Measurements from ENCODE around the gene RHBDD1.

RHBDD1 gene

DNA sequence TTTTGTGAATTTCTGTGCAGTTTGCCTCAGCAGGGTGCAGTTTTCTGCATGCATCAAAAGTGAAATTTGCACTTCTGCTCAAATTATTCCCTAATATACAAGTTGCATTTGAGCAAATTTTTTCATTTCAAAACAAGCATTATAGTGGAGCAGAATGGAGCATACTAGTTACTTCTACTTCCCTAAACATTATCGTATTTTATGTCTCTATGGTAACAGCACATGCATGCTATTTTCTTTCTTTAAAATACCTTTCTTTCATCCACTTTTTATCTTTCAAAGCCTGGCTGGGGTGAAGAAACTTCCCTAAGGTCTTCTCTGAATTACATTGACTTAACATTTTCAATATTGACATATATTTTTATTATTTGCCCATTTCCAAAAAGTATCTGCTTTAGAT is 11.2 kb downstream of the RHBDD1 start:
- DNase-seq = no peak

DNA sequence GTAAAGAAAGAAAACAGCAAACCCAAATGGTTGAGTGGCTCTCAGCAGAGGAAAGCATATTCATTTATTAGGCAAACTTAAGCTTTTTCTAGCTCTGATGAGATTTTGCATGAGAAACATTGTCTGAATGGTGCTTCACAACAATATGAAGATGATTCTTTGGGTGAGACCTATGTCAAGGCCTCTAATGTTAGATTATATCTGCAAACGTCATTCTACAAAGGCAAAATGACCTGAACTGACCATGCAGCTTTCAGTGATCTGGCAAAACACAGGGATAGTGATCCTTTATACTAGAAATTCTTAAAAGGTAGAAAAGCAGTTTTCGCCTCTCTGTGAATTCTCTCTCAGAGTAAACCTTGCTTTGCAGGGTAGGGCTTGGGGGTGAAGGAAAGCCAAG is 11.7 kb downstream of the RHBDD1 start:
- DNase-seq = no peak

DNA sequence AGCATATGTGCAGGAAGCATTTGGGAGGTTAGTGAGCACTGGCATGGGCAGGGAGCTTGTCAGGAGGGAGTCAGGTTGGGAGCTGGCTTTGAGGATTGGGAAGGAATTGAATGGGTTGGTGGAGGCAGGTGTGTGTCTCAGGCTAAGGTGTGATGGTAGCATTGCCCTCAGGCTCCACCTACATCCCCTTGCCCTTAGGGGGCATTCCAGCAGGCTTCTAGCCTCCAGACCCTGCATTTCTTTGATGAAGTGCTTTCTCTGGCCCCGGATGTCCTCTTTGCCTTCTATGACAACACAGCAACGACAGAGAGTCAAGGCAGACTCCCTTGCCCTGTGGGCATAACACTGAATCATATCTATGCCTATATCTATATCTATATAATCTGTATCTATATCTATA is 13.5 kb downstream of the RHBDD1 start:
- DNase-seq = no peak

DNA sequence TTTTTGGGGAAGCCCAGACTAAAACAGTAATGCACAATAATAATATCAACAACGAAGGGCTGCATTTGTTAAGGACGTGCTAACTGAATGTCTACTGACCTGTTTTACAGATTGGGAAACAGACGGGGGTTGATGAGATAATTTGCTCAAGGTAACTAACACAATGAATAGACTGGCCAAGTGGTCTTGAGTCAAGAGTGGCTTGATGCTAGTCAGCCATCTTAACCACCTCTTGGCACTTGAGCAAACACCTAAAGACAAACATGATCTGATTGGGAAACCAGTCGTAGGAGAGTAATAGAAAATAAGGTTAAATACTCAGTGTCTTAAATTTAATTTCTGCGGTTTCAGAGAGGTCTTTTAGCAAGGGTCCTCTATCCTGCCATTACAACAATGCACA is 14.2 kb downstream of the RHBDD1 start:
- no peak for DNase-seq

DNA sequence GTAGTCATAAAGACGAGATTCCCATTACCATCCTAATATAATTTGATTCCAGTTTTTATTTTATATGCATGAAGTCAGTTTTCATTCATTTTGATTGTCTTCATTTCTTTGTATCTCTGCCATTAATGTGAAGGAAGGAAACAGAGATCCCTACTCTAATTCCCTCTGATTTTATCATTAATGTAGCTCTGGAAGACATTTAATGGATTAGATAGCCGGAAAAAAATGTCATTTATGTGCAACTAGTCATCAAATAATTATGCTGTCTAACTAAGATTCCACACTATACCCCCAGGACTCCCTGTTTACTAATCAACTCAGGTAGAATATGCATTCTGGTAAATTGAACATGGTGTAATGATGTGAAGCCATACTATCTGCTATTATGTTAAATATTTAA is 19.9 kb downstream of the RHBDD1 start:
- DNase-seq = no peak

DNA sequence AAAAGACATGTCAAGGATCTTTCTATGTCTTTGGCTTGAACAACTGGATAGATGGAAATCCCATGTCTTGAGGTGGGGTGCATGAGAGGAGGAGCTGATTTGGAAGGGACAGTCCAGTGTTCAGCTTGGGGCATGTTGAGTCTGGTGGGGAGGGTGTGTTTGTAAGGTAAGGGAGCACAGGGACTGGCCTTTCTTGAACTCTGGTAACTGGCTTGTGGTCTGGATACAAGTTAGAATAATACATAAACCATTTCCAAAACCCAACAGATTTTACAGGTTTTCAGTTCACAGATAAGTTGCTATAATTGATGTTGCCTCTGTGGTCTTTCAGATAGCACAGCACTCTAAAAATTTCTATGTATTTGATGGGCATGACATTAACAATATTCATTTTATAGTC is 24.2 kb downstream of the RHBDD1 start:
- DNase-seq = no peak

DNA sequence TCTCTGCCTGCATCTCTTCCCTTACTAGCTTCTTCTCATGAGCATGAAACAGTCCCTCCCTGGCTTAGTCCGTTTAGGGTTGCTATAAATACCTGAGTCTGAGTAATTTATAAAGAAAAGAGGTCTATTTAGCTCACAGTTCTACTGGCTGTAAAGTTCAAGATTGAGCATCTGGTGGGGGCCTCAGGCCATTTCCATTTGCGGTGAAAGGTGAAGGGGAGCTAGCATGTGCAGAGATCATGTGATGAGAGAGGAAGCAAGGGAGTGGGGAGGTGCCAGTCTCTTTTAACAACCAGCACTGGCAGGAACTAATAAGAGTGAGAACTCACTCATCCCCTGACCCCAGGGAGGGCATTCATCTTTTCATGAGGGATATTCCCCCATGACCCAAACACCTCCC is 26.8 kb downstream of the RHBDD1 start:
- DNase-seq = no peak

DNA sequence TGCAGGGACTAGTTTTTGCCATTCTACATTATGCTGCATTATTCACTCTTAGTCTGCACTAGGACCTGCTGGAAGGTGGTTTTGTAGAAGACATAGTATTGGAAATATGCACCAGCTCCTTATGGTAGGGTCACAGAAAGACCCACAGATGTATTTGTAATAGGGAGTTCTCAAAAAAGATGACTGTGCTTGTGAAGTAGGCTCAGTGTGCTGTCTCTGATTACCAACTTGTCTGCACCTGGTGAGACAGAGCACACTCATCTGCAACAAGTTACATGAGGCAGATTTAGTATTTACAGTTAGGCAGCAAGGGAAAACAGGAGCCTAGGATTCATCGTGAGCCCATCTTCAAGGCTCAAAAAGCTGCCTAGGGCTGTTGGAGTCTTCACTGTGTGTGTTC is 29.4 kb downstream of the RHBDD1 start:
- DNase-seq = no peak

DNA sequence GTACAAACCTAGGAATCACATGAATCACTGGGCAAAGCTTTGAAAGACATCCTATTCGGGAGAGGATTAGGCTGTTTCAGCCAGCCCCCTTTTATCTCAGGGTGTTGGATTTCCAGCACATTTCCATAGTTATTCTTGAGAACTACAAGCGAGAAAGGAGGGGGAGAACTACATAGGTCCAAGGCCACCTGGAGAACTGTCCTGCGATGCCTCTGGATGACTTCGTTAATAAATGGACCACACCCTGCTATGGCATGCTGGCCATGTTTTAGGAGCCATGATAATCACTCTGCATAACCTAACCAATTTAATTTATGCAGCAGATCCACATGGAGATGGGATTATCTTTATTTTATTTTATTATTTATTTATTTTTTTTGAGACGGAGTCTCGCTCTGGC is 29.9 kb downstream of the RHBDD1 start:
- DNase-seq = no peak

DNA sequence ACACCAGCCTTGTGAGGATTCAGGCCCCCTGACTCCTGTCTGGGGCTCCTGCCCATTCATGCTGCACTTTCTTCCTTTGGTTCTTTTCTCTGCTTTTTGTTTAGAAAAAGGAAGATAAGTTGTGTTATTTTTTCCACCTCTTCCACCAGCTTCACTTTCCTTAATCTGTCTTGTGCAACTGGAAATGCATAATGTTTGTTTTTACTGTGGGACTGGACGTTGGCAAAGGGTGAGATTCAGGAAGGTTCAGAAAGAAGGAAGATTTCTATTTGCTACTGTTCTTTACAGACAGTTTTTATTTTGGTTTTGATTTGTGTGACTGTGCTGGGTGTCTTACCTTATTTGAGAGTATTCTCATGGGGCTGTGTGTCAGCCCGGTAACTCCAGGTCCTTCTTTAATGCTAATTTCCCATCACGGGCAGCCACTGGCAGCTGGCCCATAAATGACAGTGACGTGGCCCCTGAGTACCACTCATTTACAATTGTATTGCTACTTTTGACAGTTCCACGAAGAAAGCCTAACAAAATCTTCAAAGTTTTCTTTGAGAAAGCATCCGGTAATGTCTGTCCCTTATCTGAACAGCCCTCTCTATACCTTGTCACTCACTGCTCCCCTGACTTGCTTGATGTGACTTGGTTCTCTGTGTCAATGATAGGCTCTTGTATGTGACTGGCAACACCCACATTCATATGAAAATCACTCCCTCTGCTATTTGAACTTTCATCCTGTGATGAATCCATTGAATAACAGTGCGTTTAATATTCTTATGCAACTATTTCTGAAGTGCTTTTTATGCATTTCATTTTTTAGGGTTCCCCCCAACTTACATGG is 32.7 kb downstream of the RHBDD1 start:
- DNase-seq = no peak

DNA sequence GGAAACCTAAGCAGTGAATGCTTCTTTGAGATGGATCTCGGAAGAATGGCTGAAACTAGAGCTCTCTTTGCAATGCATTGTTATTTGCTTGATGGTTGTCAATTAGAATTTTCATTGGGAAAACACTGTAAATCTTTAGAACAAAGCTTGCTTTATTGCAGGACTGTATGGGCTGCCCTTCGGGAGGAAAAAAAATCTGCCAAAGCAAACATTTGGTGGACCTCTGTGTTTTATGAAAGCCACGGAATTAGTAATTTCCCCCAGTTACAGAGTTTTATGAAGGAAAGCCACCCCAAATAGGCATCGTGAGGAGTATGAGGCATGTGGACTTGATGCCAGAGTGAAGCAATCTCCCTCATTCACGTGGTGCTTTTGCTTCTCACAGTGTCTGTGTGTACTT is 33.5 kb downstream of the RHBDD1 start:
- no peak for DNase-seq

DNA sequence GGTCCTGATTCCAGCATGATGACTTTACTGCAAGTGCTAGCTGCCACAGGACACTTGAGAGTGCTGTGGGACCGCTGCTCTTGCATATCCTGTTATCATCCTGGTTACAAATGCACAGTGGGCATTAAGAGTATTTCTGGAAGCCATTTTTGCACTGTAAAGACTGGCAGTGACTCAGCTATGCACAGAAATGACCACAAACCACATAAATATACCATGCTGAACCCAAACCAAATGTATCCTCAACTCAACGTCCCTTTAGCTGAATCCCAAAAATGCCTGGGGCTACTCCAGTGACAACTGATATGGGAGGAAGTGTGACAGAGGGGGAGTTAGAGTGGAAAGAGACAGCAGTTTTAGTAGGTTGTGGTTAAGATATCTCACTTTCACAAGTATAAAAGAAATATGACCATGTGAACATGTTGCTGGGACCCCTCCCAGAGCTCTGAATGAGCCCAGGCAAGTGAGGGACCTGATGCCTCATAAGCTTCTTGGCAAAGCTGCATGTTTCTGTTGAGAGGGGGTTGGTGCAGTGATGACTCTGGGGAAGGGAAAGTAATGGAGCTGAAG is 37.3 kb downstream of the RHBDD1 start:
- DNase-seq = peak; percentile 11

DNA sequence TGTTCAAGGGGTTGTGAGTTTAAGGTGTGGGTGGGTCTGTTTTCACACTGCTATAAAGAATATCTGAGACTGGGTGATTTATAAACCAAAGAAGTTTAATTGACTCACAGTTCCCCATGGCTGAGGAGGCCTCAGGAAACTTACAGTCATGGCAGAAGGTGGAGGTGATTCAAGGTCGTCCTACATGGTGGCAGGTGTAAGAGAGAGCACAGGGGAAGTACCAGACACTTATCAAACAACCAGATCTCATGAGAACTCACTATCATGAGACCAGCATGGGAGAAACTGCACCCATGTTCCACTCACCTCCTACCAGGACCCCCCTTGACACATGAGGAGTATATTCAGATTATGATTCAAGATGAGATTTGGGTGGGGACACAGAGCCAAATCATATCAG is 38.0 kb downstream of the RHBDD1 start:
- DNase-seq = no peak

DNA sequence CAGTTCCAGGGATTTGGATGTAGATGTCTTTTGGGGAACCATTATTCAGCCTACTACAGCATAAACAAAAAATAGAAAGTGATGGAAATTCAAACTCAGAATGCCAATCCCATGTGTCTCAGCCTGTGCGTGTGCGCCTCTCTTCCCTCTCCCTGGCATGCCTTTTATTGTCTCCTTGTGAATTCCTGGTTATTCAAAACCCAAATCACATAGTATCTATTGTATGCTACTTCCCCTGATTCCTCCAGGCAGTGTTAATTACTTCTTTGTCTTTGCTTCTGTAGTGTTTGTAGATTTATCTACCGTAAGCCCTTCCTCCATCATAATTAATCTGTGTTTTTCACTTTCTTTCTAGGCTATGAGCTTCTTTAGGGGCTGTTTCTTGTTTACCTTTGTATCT is 38.9 kb downstream of the RHBDD1 start:
- DNase-seq = no peak

DNA sequence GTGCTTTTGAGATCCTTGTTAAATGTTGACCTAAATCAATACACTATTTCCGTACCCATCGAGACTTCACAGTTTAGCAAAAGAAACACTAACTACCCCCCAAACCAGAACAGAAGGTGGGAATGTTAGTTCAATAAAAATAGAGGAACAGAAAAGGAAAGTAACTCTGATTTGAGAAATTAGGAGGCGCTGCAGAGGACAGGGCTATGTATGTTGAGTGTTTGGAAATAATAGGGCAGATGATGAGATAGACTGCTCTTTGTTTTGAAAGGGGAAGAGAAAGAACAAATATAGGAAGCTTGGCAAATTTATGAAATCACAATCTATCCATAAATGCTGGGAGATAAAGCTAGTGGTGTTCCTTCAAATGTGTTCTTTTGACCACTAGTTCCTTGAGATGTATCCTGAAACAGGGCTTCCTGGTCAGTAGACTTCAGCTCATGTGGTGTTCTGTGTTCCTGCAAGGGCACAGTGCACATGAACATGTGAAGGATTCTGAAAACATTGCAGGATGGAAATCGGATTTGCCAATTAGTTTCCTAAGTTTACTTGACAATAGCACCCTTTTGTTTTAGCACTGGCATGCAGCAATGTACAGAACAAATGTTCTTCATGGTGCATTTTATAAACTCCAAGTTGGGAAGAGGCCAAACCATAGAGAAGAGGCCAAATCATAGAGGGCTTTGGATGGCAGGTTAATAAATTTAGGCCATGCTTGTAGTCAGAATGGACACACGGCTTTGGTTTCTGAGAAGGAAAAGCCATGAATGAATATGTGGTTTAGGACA is 39.8 kb downstream of the RHBDD1 start:
- no peak for DNase-seq

DNA sequence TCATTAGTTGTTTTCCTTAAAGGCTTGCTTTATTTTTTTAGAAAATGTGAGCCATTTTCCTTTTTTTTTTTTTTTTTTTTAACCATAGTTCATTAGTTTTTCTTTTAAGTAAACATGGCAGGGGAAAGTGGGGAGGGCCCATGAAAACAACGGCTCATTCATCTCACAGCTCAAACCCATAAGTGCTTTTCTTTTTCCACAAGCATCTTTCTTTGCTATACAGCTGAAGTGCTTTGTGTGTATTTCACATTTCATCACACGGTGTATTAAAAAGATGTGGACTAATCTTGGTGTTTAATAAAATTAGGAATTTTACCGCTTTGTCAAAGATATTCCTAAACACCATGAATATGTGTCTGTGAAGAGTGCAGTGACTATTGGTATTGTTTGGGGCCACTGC is 41.6 kb downstream of the RHBDD1 start:
- no peak for DNase-seq

DNA sequence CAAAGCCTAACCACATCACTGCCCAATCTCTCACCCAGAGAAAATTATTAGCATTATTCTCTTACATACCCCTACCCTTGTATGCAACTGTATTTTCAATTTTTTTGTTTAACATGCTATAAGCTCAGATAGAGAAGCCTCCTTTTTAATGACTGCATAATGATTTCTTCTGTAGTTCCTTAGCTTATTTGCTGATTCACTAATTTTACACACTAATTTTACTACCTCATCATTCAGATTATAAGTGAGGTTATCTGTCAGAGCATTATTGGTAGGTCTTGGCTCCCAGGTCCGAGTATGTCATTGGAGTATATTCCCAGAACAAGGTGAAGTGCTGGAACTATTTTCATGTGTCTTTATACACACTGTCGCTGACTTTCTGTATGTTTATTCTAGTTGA is 45.4 kb downstream of the RHBDD1 start:
- DNase-seq = no peak

DNA sequence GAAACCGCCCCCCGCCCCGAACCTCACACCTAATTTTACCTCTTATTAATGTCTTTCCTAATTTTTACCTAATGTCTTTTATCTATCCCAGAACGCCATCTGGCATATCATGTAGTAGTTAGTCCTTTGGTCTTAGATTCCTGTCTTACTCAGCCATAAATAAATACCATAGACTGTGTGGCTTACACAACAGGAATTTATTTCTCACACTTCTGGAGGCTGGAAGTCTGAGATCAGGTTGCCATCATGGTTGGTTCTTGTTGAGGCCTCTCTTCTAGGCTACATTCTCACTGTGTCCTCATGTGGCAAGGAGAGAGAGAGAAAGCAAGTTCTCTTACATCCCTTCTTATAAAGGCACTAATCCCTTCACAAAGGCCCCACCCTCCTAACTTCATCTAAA is 46.8 kb downstream of the RHBDD1 start:
- DNase-seq = no peak

DNA sequence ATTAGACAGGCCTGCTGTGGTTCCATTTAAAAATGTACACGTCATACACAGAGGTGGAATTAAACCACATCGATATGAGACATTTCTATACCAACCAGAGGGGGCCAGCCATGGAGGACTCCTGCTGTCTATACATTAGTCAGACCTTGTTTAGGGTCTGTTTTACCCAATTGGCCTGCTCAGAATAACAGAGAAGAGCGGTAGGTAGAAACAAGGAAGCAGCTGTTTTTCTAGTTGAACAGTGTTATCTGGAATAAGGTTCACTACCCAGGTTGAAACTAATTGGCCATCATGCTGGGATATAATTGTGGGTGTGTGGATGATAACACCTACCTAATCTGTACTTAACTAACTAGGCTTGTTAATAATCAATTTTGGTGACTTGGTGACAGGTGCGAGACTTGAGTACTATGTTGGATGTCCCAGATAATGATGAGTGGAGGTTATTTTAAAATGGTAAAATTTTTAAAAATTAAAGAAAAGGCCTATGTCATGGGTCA is 47.5 kb downstream of the RHBDD1 start:
- no peak for DNase-seq

DNA sequence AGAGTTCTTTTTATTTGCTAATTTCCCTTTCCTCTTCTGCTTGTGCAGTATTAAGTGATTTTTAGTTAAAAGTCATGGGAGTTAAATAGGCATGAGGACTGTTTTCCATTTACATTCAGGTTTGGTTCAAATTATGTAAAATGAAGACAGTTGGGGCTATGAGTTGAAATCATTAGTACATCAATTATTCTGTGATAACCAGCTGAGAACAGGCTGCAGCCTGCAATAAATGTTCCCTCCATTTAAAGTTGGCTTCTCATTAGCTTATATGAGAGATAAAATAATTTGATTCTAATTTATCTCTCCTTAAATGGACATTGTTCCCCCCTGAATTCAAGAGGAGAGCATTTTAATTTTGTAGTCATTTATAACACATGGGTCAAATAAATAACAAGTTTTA is 48.3 kb downstream of the RHBDD1 start:
- DNase-seq = no peak

DNA sequence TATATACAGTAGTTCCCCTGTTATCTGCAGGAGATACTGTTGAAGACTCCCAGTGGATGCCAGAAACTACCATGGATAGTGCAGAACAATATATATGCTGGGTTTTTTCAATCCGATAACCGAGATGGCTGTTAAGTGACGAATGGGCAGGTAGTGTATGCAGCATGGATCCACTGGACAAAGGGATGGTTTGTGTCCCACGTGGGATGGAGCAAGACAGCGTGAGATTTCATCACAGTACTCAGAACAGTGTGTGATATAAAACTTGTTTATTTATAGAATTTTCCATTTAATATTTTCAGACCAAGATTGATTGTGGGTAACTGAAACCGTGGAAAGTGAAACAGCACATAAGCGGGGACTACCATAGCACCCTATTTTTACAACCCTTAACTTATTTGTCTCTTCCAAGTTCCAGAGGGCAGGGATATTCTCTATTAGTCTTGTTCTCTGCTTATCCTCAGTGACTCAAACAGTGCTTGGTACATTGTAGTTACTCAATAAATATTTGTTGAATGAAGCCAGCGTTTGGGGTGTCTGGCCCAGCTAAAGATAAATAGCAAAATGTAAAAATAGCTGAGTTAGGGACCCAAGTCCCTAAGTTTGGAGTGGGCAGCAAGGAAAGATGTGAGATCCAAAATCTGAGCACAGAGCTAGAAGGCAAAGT is 50.0 kb downstream of the RHBDD1 start:
- DNase-seq = no peak

DNA sequence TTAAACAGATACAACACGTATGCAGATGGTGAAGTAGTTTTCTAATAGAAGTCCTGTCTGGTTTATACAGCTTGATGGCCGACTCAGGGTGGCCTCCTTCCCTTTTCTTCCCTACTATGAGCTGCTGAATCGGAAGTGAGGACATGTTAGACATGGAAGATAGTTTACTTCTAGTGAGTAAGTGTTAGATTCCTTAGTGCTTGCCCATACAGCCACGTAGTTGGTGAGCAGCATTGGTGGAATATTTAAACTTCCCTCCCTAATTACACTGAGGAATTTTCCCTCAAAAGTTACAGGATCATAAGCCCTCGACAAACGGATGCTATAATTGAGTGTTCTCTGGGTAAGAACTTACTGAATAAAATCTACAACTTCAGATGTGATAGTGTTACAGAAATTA is 52.1 kb downstream of the RHBDD1 start:
- no peak for DNase-seq

DNA sequence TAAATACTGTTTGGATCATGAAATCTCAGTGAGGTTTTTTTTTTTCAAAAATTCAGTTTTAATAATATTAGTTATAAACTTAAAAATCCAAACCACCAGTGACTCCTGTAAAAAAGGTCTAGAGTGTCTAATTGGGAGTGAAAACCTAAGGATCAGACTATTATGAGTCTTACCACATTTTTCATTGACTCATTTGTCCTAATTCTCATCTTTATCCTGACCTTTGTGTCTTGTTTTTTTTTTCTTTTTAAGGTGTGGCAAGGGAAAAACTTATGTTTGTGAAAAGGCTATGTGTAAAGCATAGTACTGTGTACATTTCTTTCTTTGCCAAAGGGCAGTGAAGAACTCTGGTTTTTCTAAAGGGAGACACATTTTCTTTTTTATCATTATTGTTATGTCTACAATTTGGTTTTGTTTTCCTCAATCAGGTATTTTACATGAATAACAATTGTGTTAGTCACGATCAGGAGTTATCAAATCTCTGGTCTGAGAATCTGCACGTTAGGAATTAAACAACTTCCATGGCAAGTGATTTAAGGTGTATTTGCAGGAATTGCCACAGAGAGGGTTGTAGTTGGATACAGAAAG is 52.6 kb downstream of the RHBDD1 start:
- DNase-seq = no peak
